ENCODE data around the gene TTF1.

Gene TTF1

DNA sequence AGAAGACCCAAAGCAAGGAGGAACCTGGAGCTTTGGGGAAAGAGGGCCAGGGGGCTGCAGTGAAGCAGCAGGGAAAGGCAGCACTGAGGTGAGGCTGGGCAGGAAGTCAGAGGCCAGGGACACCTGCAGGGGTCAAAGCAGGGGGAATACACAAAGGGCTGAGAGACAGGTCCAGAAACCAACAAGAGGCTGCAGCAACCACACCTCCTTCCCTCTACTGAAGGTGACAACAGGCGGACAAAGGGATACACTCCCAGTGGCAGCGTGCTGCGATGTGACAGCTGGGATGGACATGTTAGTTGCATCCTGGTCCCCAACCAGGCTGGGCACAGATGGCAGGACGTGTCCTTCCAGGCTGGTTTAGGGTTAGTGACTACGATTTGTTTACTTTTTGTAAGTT is 15.9 kb upstream of the TTF1 start:
- ChIA-PET POLR2A (no interaction called here), CTCF (no interaction called here)
- no peak for TF ChIP-seq SUZ12 (IDR thresholded peaks at IDR 0.05)
- TF ChIP-seq ARNT (IDR thresholded peaks at IDR 0.05), result no peak
- no peak for TF ChIP-seq ELF4 (IDR thresholded peaks at IDR 0.05)
- no peak for TF ChIP-seq LEF1 (IDR thresholded peaks at IDR 0.05; ENCODE audit: borderline replicate concordance)
- no peak for TF ChIP-seq L3MBTL2 (conservative IDR thresholded peaks at IDR 0.05)
- TF ChIP-seq BHLHE40 (IDR thresholded peaks at IDR 0.05; ENCODE audit: borderline replicate concordance), result no peak
- no peak for TF ChIP-seq HDGF (IDR thresholded peaks at IDR 0.05; ENCODE audit: borderline replicate concordance)
- no peak for TF ChIP-seq FOXK2 (IDR thresholded peaks at IDR 0.05)
- TF ChIP-seq CTBP1 (IDR thresholded peaks at IDR 0.05; ENCODE audit: borderline replicate concordance), result no peak
- DNase-seq (ENCODE audit: extremely low spot score), result no peak

DNA sequence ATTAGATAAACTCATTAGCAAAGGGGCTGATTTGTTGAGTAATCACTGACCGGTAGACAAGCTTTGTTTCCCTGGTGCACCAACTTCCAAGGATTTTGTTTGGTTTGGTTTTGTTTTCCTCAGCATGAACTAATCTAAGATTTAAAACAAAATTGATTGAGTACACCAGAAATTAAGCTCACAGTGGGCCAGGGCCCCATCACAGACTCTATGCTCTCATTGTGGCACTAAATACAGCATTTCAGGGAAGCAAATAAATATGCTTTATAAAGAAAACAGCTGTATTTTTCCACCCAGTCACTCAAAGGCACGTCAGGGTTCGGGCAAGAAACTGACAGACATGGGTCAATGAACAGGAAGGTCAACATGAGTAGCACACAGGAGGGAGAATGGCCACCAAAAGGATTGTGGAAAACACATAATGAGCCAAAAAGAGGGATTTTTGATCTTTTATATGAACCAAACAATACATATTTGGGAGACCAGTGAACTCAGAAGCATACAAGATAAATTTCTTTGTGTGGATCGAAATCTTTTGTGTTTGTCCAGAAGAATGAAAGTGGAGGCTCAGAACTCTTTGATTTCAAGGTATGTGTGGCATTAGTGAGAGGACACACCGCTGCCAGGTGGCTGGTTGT is 12.2 kb upstream of the TTF1 start:
- ChIA-PET POLR2A (no interaction called here), CTCF (no interaction called here)
- TF ChIP-seq FOXK2 (IDR thresholded peaks at IDR 0.05), result no peak
- no peak for TF ChIP-seq HDGF (IDR thresholded peaks at IDR 0.05; ENCODE audit: borderline replicate concordance)
- TF ChIP-seq BHLHE40 (IDR thresholded peaks at IDR 0.05; ENCODE audit: borderline replicate concordance), result no peak
- TF ChIP-seq ELF4 (IDR thresholded peaks at IDR 0.05), result no peak
- TF ChIP-seq CTBP1 (IDR thresholded peaks at IDR 0.05; ENCODE audit: borderline replicate concordance), result no peak
- no peak for TF ChIP-seq L3MBTL2 (conservative IDR thresholded peaks at IDR 0.05)
- no peak for TF ChIP-seq ZNF384 (IDR thresholded peaks at IDR 0.05)
- no peak for TF ChIP-seq TARDBP (IDR thresholded peaks at IDR 0.05)
- TF ChIP-seq ARNT (IDR thresholded peaks at IDR 0.05), result no peak
- no peak for TF ChIP-seq NFRKB (IDR thresholded peaks at IDR 0.05)
- TF ChIP-seq, protein P1, sequence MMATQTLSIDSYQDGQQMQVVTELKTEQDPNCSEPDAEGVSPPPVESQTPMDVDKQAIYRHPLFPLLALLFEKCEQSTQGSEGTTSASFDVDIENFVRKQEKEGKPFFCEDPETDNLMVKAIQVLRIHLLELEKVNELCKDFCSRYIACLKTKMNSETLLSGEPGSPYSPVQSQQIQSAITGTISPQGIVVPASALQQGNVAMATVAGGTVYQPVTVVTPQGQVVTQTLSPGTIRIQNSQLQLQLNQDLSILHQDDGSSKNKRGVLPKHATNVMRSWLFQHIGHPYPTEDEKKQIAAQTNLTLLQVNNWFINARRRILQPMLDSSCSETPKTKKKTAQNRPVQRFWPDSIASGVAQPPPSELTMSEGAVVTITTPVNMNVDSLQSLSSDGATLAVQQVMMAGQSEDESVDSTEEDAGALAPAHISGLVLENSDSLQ (IDR thresholded peaks at IDR 0.05), result no peak
- no peak for TF ChIP-seq FOXA1 (IDR thresholded peaks at IDR 0.05)
- TF ChIP-seq SP1 (IDR thresholded peaks at IDR 0.05), result no peak
- no peak for TF ChIP-seq LEF1 (IDR thresholded peaks at IDR 0.05; ENCODE audit: borderline replicate concordance)
- no peak for TF ChIP-seq FOXM1 (IDR thresholded peaks at IDR 0.05; ENCODE audit: borderline replicate concordance)
- TF ChIP-seq SUZ12 (IDR thresholded peaks at IDR 0.05), result no peak
- DNase-seq (ENCODE audit: extremely low spot score), result no peak

DNA sequence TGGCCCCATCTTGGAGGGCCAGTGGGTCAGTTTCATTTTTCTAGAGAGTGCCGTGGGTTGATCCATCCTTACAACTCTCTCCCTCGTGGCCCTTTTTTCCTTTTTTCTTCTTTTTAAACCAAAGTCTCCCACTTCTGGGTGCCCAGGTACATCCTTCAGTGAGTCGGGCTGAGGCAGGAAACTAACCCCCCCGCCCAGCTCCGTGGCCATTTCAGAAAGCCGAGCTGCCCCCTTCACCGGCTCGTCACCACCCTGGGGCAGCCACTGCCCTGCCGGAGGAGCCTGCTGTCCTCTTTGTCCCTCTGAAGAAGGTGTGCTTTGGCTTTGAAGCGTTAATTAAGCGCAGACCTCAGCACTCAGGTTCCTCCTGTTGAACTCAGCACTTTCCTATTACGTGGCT is 8.5 kb upstream of the TTF1 start:
- ChIA-PET CTCF (interaction anchor here (1.2 kb wide), 1 partner anchor 131 kb away, joined by 4 read pairs; no protein-coding TSS in a partner anchor), POLR2A (no interaction called here)
- TF ChIP-seq ARNT (IDR thresholded peaks at IDR 0.05) (no peak), FOXA1 (IDR thresholded peaks at IDR 0.05) (no peak), ELF4 (IDR thresholded peaks at IDR 0.05) (no peak), L3MBTL2 (conservative IDR thresholded peaks at IDR 0.05) (no peak), CTBP1 (IDR thresholded peaks at IDR 0.05; ENCODE audit: borderline replicate concordance) (no peak), SUZ12 (IDR thresholded peaks at IDR 0.05) (no peak), HDGF (IDR thresholded peaks at IDR 0.05; ENCODE audit: borderline replicate concordance) (no peak), SP1 (IDR thresholded peaks at IDR 0.05) (no peak), FOXM1 (IDR thresholded peaks at IDR 0.05; ENCODE audit: borderline replicate concordance) (no peak), TARDBP (IDR thresholded peaks at IDR 0.05) (no peak), LEF1 (IDR thresholded peaks at IDR 0.05; ENCODE audit: borderline replicate concordance) (no peak), BHLHE40 (IDR thresholded peaks at IDR 0.05; ENCODE audit: borderline replicate concordance) (no peak), FOXK2 (IDR thresholded peaks at IDR 0.05) (no peak)
- TF ChIP-seq, protein P1 (IDR thresholded peaks at IDR 0.05), result no peak
- no peak for DNase-seq (ENCODE audit: extremely low spot score)

DNA sequence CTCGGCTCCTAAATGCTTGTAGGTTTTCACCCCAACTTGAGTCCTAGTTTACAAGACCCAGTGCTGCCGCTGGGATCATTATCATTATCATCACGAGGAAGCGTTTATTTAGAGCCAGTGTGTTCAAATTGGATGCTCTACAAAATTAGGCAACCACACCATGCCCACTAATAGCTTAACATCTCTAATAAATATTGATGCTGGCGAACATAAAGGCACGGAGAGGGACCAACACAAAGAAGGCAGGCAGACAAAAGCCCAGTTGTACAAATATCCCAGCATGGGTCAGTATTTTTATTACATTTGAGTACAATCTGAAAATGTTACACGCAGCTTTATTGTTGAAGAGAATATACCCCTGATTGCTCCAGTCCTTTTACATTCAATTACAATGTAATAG is 8.1 kb upstream of the TTF1 start:
- ChIA-PET CTCF (interaction anchor here (1.2 kb wide), 1 partner anchor 131 kb away, joined by 4 read pairs; no protein-coding TSS in a partner anchor), POLR2A (no interaction called here)
- no peak for DNase-seq (ENCODE audit: extremely low spot score)
- no peak for TF ChIP-seq FOXM1 (IDR thresholded peaks at IDR 0.05; ENCODE audit: borderline replicate concordance)
- no peak for TF ChIP-seq CTBP1 (IDR thresholded peaks at IDR 0.05; ENCODE audit: borderline replicate concordance)
- TF ChIP-seq SP1 (IDR thresholded peaks at IDR 0.05), result no peak
- no peak for TF ChIP-seq FOXA1 (IDR thresholded peaks at IDR 0.05)
- TF ChIP-seq BHLHE40 (IDR thresholded peaks at IDR 0.05; ENCODE audit: borderline replicate concordance), result no peak
- TF ChIP-seq ELF4 (IDR thresholded peaks at IDR 0.05), result no peak
- TF ChIP-seq L3MBTL2 (conservative IDR thresholded peaks at IDR 0.05), result no peak
- TF ChIP-seq ZNF384 (IDR thresholded peaks at IDR 0.05), result no peak
- no peak for TF ChIP-seq LEF1 (IDR thresholded peaks at IDR 0.05; ENCODE audit: borderline replicate concordance)
- no peak for TF ChIP-seq FOXK2 (IDR thresholded peaks at IDR 0.05)
- TF ChIP-seq HDGF (IDR thresholded peaks at IDR 0.05; ENCODE audit: borderline replicate concordance), result no peak
- no peak for TF ChIP-seq NFRKB (IDR thresholded peaks at IDR 0.05)
- TF ChIP-seq, protein P1 (IDR thresholded peaks at IDR 0.05), result no peak
- TF ChIP-seq SUZ12 (IDR thresholded peaks at IDR 0.05), result no peak
- TF ChIP-seq TARDBP (IDR thresholded peaks at IDR 0.05), result no peak

DNA sequence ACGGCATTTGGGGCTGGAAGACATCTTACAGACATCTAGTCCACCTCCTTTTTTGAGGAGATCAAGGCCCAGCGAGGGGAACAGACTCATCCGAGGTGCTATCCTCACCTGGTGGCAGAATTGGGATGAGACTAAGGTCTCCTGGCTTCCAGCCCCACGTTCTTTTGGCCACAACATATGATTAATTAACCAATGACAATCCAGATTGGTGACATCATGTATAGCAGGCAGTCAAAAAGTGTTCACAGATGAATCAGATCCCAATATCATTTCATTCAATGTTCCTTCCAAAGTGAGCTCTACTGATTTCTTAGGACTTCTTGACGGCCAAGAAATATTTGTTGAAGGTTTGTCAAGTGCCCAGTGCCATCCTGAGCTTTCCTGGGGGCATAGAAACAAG is 7.3 kb upstream of the TTF1 start:
- TF ChIP-seq NFRKB (IDR thresholded peaks at IDR 0.05), result no peak
- no peak for TF ChIP-seq CTBP1 (IDR thresholded peaks at IDR 0.05; ENCODE audit: borderline replicate concordance)
- TF ChIP-seq LEF1 (IDR thresholded peaks at IDR 0.05; ENCODE audit: borderline replicate concordance), result no peak
- no peak for TF ChIP-seq ZNF384 (IDR thresholded peaks at IDR 0.05)
- TF ChIP-seq TARDBP (IDR thresholded peaks at IDR 0.05), result no peak
- POLR2A ChIA-PET, result no interaction called here
- CTCF ChIA-PET, result interaction anchor here (0.6 to 1.2 kb wide), 2 partner anchors 111 to 132 kb away, joined by 4 read pairs; no protein-coding TSS in a partner anchor
- no peak for DNase-seq (ENCODE audit: extremely low spot score)

DNA sequence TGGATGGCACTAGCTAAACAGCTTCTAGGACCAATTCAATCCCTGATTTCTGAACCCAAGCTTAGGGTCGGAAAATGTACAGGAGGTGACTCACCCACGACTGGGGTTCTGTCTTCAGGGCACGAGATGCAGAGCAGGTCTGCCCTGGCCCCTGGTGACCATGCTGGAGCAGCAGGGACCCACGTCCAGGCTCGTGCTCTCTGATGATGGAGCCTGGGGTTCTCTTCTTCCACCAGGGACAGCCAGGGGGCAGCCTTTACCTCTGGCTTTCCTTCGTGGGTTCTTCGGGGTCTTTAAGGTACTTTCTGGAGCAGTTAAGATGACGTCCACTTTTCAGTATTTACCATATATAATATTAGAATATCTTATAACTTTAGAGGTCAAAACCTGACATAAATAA is 5.4 kb upstream of the TTF1 start:
- DNase-seq (ENCODE audit: extremely low spot score), result peak; percentile 50
- CTCF ChIA-PET, result interaction anchor here (0.6 kb wide), 2 partner anchors 17 to 372 kb away, joined by 3 to 5 read pairs; no protein-coding TSS in a partner anchor
- POLR2A ChIA-PET, result interaction anchor here (0.6 kb wide), 1 partner anchor 382 kb away, joined by 3 read pairs; no protein-coding TSS in a partner anchor
- TF ChIP-seq SUZ12 (IDR thresholded peaks at IDR 0.05) (no peak), ARNT (IDR thresholded peaks at IDR 0.05) (no peak)

Data from HEK293T (cell line).